Activated B cell treated with CpG ODN at 0.5 μM for 24 hours (primary cell): ENCODE measurements around the gene ZNF292. TPM values are rescaled to one million over a fixed set of nuclear protein-coding genes. Genes with fewer than 3 reads are reported as not detected.
A peak's percentile ranks its signal among the peaks of the same experiment; 100 is the strongest.
"Not testable (repeated sequence)": the region's sequence is repeated elsewhere in the genome, so short reads cannot be mapped to it uniquely, and the experiment has no call there.

Experiments used
- ATAC-seq: fragments of 200-7000 bp; cut with Tn5 transposase; one replicate; pipeline ENCODE4 v1.10.0; 2021; ENCODE audit warnings: low read depth, mild to moderate bottlenecking, moderate library complexity
- CTCF ChIA-PET: fragments of 350-600 bp; sonication (Branson Sonifier 250); formaldehyde crosslinking; loops from one replicate; lab custom pipeline; 2021; ENCODE audit warnings: antibody characterized with exemption; lab: Charles Lee
- POLR2A ChIA-PET: fragments of 350-600 bp; sonication (Branson Sonifier 250); formaldehyde crosslinking; loops from one replicate; lab custom pipeline; 2021; ENCODE audit warnings: antibody characterized with exemption; lab: Charles Lee
- DNase-seq: peaks from one replicate; pipeline ENCODE4 v3.0.0; 2022
- H3K27ac Mint-ChIP-seq: one replicate; pipeline ENCODE4 v1.8.0; 2020; ENCODE audit warnings: mixed read lengths
- H3K27me3 Mint-ChIP-seq: one replicate; pipeline ENCODE4 v1.8.0; 2021; ENCODE audit warnings: mixed read lengths
- H3K36me3 Mint-ChIP-seq: one replicate; pipeline ENCODE4 v1.8.0; 2021; ENCODE audit warnings: low read depth, mixed read lengths
- H3K4me1 Mint-ChIP-seq: one replicate; pipeline ENCODE4 v1.8.0; 2021; ENCODE audit warnings: mixed read lengths
- H3K4me3 Mint-ChIP-seq: one replicate; pipeline ENCODE4 v1.8.0; 2020; ENCODE audit warnings: mild to moderate bottlenecking, mixed read lengths
- H3K9me3 Mint-ChIP-seq: one replicate; pipeline ENCODE4 v1.8.0; 2020; ENCODE audit warnings: mixed read lengths
- intact Hi-C: fragments of 100-400 bp; cut with micrococcal nuclease; formaldehyde crosslinking; loops from one replicate; pipeline ENCODE4 v1.15.1; 2024
- total RNA-seq: library from RNA; stranded (reverse); gene quantifications from 2 replicates; pipeline ENCODE4 v1.2.3, GENCODE V29; 2022
- TF ChIP-seq, protein P1 (sequence below): fragments of 200-600 bp; IDR thresholded peaks from one replicate; pipeline ENCODE4 v1.8.0; 2022; ENCODE audit warnings: antibody characterized with exemption, mild to moderate bottlenecking

ZNF292 gene
- total RNA-seq, 1 donor from 2014 or later, result 66.6 TPM

- no peak for ATAC-seq
- DNase-seq, result no peak
- ChIA-PET POLR2A (no interaction called here), CTCF (no interaction called here)
- peaks cover 6% of the 10 kb centered on the region for H3K36me3 Mint-ChIP-seq
- no peaks in the 10 kb centered on the region for H3K27me3 Mint-ChIP-seq
- no peak overlapping the region for H3K4me3 Mint-ChIP-seq
- H3K9me3 Mint-ChIP-seq, result no peaks in the 10 kb centered on the region
- H3K4me1 Mint-ChIP-seq, result peaks cover 53% of the 10 kb centered on the region
- TF ChIP-seq, protein P1, sequence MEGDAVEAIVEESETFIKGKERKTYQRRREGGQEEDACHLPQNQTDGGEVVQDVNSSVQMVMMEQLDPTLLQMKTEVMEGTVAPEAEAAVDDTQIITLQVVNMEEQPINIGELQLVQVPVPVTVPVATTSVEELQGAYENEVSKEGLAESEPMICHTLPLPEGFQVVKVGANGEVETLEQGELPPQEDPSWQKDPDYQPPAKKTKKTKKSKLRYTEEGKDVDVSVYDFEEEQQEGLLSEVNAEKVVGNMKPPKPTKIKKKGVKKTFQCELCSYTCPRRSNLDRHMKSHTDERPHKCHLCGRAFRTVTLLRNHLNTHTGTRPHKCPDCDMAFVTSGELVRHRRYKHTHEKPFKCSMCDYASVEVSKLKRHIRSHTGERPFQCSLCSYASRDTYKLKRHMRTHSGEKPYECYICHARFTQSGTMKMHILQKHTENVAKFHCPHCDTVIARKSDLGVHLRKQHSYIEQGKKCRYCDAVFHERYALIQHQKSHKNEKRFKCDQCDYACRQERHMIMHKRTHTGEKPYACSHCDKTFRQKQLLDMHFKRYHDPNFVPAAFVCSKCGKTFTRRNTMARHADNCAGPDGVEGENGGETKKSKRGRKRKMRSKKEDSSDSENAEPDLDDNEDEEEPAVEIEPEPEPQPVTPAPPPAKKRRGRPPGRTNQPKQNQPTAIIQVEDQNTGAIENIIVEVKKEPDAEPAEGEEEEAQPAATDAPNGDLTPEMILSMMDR, result no peak
- intact Hi-C loops, result loop anchor here (2.0 kb wide), 1 partner anchor 14 kb away; no protein-coding TSS in a partner anchor
- no peak overlapping the region for H3K27ac Mint-ChIP-seq
These were observed 41.0 kb downstream of the ZNF292 start for GRCh38 chr6:87196275-87196842.

DNA sequence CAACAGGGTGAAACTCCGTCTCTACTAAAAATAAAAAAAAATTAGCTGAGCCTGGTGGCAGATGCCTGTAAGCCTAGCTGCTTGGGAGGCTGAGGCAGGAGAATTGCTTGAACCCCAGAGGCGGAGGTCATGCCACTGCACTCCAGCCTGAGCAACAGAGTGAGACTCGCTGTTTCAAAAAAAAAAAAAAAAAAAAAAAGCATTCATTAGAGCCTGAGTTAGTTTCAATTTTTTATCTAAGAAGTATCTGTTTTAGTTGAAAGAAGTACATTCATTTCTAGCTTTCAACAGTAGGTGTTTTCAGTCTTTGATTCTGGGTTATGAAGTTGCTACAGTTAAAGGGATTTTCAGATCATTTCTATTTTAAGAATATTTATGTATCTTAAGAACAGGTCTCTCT, 42.2 kb downstream of the ZNF292 start:
- intact Hi-C loops, result loop anchor here (2.0 kb wide), 1 partner anchor 13 kb away; no protein-coding TSS in a partner anchor
- DNase-seq (no peak), ATAC-seq (no peak)
- H3K27ac Mint-ChIP-seq, result no peak overlapping the region
- H3K36me3 Mint-ChIP-seq, result peaks cover 12% of the 10 kb centered on the region
- H3K27me3 Mint-ChIP-seq, result no peaks in the 10 kb centered on the region
- peaks cover 59% of the 10 kb centered on the region for H3K4me1 Mint-ChIP-seq
- no peak overlapping the region for H3K4me3 Mint-ChIP-seq
- ChIA-PET CTCF (interaction anchor here (0.9 to 1.0 kb wide), 2 partner anchors 24 to 58 kb away, joined by 3 read pairs; no protein-coding TSS in a partner anchor), POLR2A (interaction anchor here (0.7 kb wide), 2 partner anchors 24 to 201 kb away, joined by 3 read pairs; no protein-coding TSS in a partner anchor)
- H3K9me3 Mint-ChIP-seq, result no peaks in the 10 kb centered on the region
- TF ChIP-seq, protein P1, result no peak

DNA sequence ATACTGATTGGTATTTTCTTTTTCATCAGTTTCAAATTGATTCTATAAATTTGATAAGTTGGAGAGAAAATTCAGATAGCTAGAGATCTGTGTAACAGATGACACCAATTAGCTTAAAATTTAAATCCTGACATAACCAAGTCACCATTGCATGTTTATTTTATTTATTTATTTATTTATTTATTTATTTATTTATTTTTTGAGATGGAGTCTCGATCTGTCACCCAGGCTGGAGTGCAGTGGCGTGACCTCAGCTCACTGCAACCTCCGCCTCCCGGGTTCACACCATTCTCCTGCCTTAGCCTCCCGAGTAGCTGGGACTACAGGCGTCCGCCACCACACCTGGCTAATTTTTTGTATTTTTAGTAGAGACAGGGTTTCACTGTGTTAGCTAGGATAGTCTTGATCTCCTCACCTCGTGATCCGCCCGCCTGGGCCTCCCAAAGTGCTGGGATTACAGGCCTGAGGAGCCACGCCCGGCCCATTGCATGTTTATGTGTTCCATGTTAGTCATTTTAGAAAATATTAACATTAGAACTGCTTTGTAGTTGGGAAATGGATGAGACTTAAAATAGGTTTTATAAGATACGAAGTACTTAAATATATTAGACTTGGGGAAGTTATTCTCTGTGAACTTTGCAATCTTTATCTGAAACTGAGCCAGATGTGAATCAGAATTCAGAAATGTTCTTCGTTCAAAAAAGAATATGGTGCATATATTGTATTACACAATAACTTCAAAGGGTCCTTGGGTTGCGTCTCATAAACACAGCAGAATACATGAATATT, 42.9 kb downstream of the ZNF292 start:
- H3K27me3 Mint-ChIP-seq, ATAC-seq, intact Hi-C loops, DNase-seq, H3K9me3 Mint-ChIP-seq, H3K4me3 Mint-ChIP-seq: not testable (repeated sequence)
- peaks cover 11% of the 10 kb centered on the region for H3K36me3 Mint-ChIP-seq
- peak overlapping the region; percentile 61 for H3K27ac Mint-ChIP-seq
- ChIA-PET POLR2A (interaction anchor here (0.7 kb wide), 1 partner anchor 25 kb away, joined by 3 read pairs; no protein-coding TSS in a partner anchor), CTCF (interaction anchor here (0.9 to 1.0 kb wide), 2 partner anchors 24 to 59 kb away, joined by 3 read pairs; no protein-coding TSS in a partner anchor)
- H3K4me1 Mint-ChIP-seq, result peaks cover 57% of the 10 kb centered on the region

DNA sequence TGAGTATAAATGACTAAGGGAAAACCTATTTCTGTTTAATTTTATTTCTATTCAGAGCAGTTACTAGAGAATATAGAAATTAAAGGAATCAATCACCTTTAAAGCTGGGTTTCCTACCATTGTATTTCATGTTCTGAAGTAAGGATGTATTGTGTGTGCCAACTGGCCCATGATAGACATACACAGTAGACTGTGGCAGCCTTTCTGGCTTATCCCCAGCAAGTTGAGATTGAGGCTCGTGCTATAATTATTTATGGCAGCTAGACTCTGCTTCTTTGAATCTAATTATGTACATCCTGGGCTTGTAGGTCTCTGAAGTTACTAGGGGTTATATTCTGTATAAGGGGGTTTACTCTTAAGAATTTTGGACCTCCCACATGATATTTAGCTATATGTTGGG, 44.4 kb downstream of the ZNF292 start:
- Mint-ChIP-seq H3K9me3 (no peaks in the 10 kb centered on the region), H3K36me3 (peaks cover 16% of the 10 kb centered on the region), H3K4me1 (peaks cover 60% of the 10 kb centered on the region), H3K27ac (no peak overlapping the region), H3K27me3 (no peaks in the 10 kb centered on the region), H3K4me3 (no peak overlapping the region)
- ChIA-PET POLR2A (no interaction called here), CTCF (no interaction called here)
- DNase-seq (no peak), ATAC-seq (no peak)
- intact Hi-C loops, result no loop called here
- TF ChIP-seq, protein P1, result no peak

DNA sequence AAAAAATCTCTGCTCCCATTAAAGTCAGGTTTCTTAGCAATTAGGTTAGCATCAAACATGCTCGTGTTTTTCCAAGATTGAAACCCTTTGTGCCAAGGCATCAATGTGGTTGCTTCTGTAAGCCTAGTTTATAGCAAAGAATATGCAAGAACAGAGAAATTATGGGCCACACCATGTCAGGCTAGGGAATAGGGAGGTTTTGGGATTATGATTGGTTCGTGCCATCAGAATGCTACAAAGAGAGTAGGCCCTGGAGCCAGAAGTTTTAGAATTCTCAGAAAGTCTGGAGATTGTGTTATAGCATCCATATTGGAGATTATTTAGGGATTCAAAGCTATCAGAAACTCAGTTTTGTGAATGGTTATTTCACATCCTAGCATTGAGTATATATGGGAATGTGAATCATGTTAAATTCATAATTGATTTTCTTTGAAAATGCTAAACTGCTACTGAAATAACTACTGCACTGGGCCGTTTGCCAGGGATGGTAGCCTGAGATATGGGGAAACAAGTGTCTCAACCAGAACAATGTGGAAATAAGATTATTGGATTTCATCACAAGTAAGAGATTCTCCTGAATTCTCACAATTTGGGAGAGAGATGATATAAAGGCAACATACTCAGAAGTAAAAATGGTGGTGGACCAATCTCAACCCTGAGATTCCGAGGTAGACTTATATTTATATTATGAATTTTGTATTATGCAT, 45.3 kb downstream of the ZNF292 start:
- DNase-seq (no peak), ATAC-seq (no peak)
- Mint-ChIP-seq H3K4me1 (peaks cover 61% of the 10 kb centered on the region), H3K4me3 (no peak overlapping the region), H3K9me3 (no peaks in the 10 kb centered on the region), H3K27ac (no peak overlapping the region), H3K36me3 (peaks cover 16% of the 10 kb centered on the region), H3K27me3 (no peaks in the 10 kb centered on the region)
- intact Hi-C loops, result no loop called here
- ChIA-PET POLR2A (no interaction called here), CTCF (no interaction called here)
- TF ChIP-seq, protein P1, result no peak
